HG03103 (cell line): ENCODE measurements around the gene MINDY2.
"Not testable (repeated sequence)": the region's sequence is repeated elsewhere in the genome, so short reads cannot be mapped to it uniquely, and the experiment has no call there.

Source experiments
- ATAC-seq: cut with Tn5 transposase; IDR thresholded peaks from one replicate; pipeline ENCODE4 v1.9.1; 2021; ENCODE audit warnings: low read depth; ENCODE audit not compliant: unreplicated experiment

Gene MINDY2

DNA sequence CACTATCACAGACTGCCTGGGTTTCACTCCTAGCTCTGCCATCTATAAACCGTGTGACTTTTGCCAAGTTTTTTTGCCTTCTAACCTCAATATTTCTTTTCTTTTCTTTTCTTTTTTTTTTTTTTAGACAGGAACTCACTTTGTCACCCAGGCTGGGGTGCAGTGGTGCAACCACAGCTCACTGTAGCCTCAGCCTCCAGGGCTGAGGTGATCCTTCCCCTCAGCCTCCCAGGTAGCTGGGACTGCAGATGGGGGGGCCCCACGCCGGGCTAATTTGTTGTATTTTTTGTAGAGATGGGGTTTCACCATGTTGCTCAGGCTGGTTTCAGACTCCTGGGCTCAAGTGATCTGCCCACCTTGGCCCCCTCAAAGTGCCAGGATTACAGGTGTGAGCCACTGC lies 18.4 kb upstream of the MINDY2 start:
- no peak for ATAC-seq

DNA sequence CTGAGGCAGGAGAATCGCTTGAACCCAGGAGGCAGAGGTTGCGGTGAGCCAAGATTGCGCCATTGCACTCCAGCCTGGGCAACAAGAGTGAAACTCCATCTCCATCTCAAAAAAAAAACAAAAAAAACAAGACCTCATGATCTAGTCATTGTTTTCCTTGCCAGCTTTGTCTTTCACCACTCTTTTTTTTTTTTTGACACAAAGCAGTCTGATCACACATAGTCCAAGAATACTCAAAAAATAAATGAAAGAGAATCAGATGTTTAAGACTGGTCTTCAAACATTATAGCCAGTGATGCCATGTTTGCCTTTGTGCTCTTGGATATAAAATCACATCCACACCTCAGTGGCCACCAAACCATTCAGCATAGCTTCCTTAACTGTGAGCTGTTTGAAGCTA lies 15.8 kb upstream of the MINDY2 start:
- ATAC-seq, result no peak

DNA sequence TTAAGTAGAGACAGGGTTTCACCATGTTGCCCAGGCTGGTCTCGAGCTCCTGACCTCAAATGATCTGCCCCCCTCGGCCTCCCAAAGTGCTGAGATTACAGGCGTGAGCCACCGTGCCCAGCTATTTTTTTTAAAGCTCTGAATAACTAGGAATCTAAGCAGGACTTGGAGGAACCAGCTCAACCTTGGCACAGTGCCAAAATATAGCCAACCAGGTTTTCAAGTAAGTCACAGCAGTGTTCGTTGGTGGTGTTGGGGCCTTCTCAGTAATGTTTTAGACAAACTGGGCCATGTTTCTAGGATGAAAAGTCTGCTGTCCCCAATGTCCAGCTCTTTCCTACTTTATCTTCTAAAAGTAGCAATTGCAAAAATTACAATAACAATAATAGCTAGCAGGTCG lies 15.1 kb upstream of the MINDY2 start:
- ATAC-seq, result no peak

DNA sequence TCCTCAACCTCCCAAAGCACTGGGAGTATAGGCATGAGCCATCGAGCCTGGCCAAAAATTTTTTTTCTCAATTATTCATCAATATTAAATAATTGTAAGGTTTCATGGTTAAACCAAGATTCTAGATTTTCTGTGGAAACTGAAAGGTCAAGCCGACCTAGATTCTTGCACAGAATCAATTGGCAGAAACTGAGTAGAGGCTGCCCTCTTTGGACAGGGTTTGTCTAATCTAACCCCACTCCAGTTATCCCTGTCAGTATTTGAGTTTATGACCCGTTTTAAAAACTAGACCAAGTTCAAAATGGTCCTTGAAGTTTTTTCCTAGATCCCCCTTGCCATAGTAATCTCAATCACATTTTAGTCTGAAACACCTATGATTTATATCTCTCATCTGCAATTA lies 13.0 kb upstream of the MINDY2 start:
- no peak for ATAC-seq

DNA sequence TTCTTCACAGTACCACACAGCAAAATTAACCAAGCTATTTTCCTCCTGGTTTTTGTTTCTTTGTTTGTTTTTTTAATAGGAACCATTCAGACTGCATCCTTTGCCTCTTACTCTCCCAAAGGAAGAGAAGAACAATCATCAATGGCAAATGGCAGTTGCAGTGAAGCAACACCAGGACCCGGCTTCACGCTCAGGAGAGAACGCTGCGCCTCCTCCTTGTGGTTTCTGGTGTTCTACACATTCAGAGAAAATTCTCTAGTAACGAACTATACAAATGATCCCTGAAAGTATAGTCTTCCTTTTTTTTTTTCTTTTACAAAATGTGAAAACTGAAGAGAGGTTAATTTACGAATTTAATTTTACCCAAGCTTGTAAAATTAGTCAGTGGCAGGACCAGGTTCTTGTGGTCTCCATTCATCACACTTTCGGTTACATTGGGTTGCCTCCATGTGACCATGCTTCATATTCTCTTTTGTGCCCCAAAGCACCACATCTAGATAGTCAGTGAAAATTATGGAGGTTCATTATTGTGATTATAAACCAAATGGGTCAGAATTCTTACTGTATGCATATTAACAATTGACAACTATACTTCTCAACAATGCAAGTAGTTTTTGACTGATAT lies 10.6 kb upstream of the MINDY2 start:
- ATAC-seq, result no peak

DNA sequence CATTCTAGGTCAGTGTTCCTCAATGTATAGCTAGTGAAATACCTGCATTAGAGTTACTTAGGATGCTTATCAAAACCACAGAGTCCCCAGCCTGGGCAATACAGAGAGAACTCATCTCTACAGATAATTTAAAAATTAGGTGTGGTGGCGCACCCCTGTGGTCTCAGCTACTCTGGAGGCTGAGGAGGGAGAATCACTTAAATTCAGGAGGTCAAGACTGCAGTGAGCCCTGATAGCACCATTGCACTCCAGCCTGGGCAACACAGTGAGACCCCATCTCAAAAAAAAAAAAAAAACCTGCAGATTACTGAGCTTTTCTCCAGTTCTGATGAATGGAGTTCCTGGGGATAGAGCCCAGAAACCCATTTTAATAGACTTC lies 10.1 kb upstream of the MINDY2 start:
- ATAC-seq, result no peak

DNA sequence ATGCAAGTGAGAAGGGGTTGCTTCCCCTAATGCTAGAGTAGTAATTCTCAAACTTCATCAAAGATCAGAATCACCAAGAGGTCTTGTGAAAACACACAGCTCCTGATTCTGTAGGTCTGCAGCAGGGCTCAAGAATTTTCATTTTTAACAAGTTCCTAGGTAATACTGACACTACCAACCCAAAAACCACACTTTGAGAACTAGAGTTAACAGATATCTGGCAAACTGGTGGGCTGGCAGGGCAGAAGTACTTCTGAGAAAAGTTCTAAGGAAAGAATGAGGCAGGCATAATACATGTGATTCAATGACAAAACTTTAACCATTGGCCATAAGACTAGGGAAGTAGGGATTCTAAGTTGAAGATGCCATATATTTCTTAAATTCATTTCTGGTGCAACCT lies 8.8 kb upstream of the MINDY2 start:
- ATAC-seq, result no peak

DNA sequence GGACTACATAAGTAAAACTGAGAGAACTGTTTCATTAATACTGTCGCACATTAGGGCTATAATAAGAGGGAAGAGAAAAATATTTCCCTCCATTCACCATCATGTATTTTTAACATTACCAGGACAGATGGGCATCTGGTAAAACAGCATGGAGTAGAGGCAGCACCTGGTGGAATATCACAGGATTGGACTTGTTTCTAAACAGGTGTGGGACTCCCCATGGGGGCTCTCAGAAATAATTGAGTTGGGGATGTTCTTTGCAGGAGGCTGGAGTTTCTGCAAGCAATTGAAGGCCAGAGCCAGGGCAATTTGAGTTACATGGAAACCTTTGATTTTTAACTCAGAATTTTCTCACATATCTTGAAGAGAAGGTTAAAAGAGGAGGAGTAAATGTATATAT lies 8.4 kb upstream of the MINDY2 start:
- no peak for ATAC-seq

DNA sequence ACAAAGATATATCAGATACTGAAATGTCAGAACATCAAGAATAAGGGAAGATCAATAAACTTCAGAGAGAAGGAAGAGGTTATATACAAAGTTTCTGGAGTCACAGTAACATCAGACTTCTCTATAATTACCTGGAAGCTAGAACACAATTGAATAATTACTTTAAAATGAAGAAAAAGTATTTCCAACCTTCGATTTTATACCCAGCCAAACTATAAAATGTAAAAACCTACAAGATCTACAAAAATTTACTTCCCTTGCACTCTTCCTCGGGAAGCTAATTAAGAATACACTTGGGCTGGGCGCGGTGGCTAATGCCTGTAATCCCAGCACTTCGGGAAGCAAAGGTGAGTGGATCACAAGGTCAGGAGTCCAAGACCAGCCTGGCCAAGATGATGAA lies 6.6 kb upstream of the MINDY2 start:
- no peak for ATAC-seq

DNA sequence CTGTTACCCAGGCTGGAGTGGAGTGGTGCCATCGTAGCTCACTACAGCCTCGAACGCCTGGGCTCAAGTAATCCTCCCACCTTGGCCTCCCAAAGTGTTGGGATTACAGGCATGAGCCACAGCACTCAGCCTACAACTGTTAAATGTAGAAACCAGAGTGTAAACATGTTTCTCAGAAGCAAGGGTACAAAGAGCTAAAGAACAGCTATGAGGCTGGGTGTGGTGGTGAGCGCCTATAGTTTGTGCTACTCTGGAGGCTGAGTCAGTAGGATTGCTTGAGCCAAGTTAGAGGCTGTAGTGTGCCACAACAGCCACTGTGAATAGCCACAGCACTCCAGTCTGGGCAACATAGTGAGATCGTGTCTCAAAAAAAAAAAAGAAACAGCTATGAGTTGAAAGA lies 4.8 kb upstream of the MINDY2 start:
- no peak for ATAC-seq

DNA sequence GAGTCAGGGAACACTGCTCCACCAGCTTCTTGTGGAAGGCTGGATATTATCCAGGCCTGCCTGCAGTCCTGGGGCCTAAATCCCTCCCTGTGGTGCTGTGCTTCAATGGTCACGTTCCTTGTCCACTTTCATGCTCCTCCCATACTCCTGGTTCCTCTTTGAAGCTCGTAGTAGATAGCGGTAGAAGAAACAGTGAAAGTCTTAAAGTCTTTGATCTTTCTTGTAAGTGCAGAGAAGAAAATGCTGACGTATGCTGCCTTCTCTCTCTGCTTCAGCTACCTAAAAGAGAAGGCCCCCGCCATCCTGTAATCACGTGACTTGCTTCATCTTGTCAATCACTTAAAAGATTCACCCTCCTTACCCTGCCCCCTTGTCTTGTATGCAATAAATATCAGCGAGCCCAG lies 2.5 kb upstream of the MINDY2 start:
- ATAC-seq, result not testable (repeated sequence)

DNA sequence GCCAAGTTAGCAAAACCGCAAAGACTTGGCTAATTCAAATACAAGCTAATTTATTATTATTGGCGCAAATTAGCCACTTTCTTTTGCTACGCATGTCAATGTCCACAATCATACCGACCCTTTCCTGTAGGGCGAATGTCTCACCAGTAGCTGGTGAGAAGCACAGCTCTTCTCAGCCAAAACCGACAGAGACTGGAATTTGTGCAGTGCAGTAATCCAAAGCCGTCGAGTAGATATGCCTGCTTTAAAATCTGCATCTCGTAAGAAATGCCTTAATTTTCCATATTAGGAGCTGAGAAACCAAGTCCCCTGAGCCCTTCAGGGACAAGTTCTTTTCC lies 614 bp upstream of the MINDY2 start:
- peak; percentile 14 for ATAC-seq

DNA sequence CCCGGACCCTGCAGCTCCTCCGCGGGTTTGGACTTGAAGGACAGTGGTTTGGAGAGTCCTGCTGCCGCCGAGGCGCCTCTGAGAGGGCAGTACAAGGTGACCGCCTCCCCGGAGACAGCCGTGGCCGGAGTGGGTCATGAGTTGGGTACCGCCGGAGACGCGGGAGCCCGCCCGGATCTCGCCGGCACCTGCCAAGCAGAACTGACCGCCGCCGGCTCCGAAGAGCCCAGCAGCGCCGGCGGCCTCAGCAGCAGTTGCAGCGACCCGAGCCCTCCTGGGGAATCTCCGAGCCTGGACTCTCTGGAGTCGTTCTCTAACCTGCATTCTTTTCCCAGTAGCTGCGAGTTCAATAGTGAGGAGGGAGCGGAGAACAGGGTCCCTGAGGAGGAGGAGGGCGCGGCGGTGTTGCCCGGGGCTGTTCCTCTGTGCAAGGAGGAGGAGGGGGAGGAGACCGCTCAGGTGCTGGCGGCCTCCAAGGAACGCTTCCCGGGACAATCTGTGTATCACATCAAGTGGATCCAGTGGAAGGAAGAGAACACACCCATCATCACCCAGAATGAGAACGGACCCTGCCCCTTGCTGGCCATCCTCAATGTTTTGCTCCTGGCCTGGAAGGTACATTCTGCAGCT lies 634 bp downstream of the MINDY2 start:
- ATAC-seq, result peak; percentile 2

DNA sequence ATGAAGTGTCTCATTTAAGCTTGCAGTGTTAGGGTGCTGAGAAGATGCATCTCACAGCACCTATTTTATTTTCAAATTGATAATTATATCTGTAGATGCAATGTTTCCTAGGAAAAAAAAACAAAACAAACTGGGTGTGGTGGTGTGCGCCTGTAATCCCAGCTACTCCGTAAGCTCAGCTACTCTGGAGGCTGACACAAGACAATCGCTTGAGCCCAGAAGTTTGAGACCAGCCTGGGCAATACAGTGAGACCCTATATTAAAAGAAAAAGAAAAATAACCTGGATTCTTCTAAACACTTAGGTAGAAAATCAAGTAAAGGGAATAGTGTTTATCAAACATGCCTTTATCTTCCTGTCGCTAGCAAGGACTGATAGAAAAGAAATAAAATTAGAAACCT lies 1.9 kb downstream of the MINDY2 start:
- no peak for ATAC-seq

DNA sequence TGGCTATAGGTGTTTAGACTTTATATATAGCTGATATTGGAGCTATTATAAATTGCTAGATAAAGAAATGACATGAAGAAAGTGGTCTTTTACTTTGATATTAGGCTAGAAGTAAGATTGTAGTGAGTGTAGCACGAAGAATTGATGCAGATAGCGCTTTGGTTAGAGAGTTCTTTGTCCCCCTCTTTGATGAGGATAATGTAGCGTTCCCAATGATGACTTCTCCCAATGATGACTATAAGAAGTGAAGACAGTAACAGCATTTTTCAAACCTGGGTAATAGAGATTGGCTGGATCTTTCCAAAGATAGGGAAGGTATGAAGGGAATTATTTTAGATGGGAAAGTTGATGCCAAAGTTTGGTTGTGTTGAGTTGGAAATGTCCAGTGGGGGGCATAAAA lies 4.3 kb downstream of the MINDY2 start:
- no peak for ATAC-seq

DNA sequence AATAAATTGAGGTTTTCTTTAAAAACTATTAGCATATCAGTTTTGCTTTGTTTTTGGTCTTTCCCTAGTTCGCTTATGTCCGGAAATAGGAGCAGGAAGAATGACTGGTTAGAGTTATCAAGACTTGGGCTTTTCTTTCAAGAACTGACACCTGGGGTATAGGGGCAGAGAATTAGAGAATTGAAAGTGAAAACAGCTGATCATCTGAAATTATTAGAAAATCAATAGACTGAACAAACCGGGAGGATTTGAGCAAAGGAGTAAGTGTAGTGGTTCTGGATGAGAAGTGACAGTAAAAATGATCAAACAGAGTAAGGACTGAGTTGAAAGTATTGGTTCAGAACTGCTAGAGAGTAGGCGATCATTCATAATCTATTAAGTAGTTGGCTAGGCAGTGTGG lies 6.0 kb downstream of the MINDY2 start:
- peak; percentile 71 for ATAC-seq

DNA sequence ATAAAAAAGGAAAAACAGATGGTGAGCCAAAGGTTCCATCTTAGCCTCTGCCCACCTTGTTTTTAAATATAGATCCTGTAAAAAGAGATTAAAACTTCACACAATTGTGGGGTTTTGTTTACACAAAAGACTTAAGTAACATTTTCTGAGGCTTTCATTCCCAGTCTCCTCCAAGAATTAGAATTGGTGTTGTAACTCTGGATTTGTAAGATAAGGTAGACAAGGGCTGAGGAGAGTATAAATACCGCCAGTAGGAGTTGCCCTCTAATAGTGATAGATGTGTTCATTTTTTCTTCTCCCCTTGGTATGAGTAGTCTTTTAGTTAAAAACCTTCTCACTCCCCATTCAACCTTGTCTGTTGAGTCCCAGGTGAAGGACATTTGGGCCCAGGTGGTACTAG lies 8.5 kb downstream of the MINDY2 start:
- no peak for ATAC-seq

DNA sequence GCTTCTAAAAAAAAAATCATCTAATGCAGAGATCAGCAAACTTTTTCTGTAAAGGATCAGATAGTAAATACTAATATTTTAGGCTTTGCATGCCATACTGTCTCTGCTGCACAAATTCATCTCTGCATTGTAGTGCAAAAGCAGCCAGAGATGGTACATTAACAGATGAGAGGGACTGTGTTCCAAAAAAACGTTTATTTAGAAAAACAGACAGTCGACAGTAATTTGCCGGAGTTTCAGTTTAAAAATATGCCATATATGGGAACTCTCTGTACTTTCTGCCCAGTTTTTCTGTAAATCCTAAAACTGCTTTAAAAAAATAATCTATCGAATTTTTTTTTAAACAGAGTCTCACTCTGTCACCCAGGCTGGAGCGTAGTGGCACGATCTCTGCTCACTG lies 14.3 kb downstream of the MINDY2 start:
- ATAC-seq, result no peak

DNA sequence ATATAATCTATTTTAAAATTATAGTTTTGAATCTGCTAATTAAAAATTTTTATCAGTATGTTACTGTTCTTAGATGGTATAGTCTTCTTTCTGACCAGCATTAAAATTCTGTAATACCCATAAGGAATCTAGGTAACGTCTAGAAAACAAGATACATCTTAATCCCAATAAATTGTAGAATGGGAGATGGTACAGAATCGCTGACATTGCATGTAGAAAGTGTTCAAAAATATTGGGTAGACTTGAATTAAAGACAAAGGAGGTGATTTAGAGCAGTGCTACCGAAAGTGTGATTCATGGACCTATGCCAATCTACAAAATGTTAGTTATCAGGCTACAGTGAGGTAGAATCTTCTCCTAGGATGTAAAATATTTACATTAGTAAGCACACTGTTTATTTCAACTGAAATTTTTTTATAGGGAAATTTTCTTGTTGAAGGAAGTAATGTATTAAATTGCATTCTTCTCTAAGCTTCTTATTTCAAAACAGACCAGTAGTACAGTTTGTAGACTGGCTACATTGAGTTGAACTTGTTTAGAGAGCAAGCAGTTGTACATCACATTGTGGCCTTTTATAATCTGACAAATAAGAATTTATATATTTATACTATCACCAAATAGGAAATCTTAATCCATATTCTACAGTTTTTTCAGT lies 17.1 kb downstream of the MINDY2 start:
- no peak for ATAC-seq

DNA sequence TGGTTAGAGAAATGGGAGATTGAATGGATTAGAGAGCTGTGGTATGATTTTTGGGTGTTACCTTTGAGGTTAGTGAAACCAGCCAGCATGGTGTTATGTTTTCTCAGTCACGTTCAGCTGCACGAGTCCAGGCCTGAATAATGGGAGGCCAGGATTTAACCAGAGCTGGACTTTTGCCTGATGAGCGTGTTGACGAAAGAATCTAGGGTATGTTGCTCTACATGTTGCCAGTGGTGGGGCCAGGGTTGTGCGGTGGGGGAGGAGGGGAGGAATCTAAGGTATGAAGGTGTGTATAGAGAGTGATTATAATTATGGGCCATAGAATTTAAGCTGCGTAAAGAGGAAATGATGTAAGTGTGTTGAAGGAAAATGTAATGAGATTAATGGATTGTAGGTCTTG lies 22.8 kb downstream of the MINDY2 start:
- ATAC-seq, result no peak

DNA sequence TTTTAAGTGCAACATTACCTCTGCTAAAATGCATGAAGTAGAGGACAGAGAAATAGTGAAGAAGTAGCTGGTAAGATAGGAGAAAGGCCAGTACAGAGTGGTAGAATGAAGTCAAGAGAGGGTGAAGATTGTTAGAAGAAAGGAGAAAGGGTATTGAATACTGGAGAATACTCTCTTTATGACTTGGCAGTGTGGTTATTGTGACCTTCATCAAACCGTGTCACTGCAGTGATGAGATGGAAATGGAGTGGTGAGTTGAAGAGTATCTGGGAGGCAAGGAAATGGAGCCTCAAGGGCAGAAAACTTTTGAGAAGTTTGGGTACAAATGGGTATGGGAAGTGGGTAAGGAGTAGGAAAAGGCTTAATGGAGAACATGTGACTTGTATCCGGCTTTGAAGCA lies 24.7 kb downstream of the MINDY2 start:
- no peak for ATAC-seq

DNA sequence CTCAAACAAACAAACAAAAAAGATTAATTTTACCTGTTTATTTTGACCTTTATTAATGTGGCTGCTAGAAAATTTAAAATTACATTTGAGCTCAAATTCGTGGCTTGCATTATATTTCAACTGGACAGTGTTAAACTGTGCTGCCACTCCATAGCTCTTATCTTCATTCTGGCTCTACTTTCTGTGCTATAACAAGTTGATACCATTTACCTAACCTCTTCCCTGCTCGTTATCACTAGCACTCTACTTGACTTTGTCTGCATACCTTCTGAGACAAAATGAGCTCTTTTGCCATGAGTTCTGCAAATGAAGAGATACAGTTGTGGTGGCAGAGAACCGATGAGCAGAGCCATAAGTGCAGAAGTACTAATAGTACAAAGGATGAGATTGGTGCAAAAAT lies 26.4 kb downstream of the MINDY2 start:
- ATAC-seq, result no peak

DNA sequence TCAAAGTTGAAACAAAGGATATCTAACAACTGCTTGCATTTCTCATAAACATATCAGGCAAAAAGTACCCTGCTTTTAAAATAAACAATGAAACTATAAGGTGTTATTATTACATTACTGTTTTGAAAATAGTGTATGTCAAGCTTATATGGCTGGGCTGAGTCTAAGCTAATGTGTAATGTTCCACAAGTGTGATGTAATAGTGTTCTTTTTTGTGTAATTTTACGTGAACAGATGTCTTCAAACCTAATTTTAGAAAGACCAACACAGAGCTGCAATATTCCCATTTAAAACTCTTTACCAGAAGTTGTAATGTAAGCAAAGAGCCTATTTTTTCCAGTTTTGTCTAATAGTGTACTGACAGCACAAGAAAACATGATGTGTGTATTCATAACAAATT lies 34.0 kb downstream of the MINDY2 start:
- ATAC-seq, result no peak
